Neural cell (in vitro differentiated cells): ENCODE results near the gene SNRK.

Experiments used
- CTCF ChIP-seq: fragments of 450-650 bp; IDR thresholded peaks from 2 replicates; pipeline ENCODE4 v1.5.1; 2014; ENCODE audit warnings: antibody characterized with exemption, mild to moderate bottlenecking, moderate library complexity; ENCODE audit not compliant: poor library complexity, severe bottlenecking
- EP300 ChIP-seq: fragments of 450-650 bp; conservative IDR thresholded peaks from 2 replicates; pipeline ENCODE4 v1.6.1; 2014; ENCODE audit warnings: antibody characterized with exemption, mild to moderate bottlenecking, moderate library complexity; ENCODE audit not compliant: poor library complexity, severe bottlenecking
- EZH2 ChIP-seq: fragments of 200-600, 300-800 bp; shearing (Covaris generic), sonication (generic); IDR thresholded peaks from 2 replicates; pipeline ENCODE4 v1.6.1; 2014; ENCODE audit warnings: antibody characterized with exemption, low read length, borderline replicate concordance, mild to moderate bottlenecking; ENCODE audit not compliant: insufficient read depth, poor library complexity, severe bottlenecking
- MXI1 ChIP-seq: fragments of 450-650 bp; conservative IDR thresholded peaks from 2 replicates; pipeline ENCODE4 v1.6.1; 2014; ENCODE audit warnings: antibody characterized with exemption, mild to moderate bottlenecking; ENCODE audit not compliant: poor library complexity, severe bottlenecking
- POLR2AphosphoS5 ChIP-seq: IDR thresholded peaks from 2 replicates; pipeline ENCODE4 v1.6.1; 2012
- REST ChIP-seq: IDR thresholded peaks from 2 replicates; pipeline ENCODE4 v1.6.1; 2012; ENCODE audit warnings: borderline replicate concordance
- SMC3 ChIP-seq: fragments of 450-650 bp; conservative IDR thresholded peaks from 2 replicates; pipeline ENCODE4 v1.6.1; 2014; ENCODE audit warnings: antibody characterized with exemption, mild to moderate bottlenecking, moderate library complexity; ENCODE audit not compliant: poor library complexity
- TAF1 ChIP-seq: IDR thresholded peaks from 2 replicates; pipeline ENCODE4 v1.6.1; 2012; ENCODE audit warnings: low read depth

GRCh38 chr3:43334976-43335375 is 48.6 kb downstream of the SNRK start:
- TF ChIP-seq CTCF (no peak), POLR2AphosphoS5 (no peak), EP300 (no peak), SMC3 (no peak), EZH2 (no peak), REST (no peak), MXI1 (no peak), TAF1 (no peak)
